Prostate gland (tissue), 2 donors: ENCODE measurements around the gene KCNIP2.

Experiments used
- POLR2A ChIP-seq: fragments of 450-650 bp; IDR thresholded peaks from one replicate; pipeline ENCODE4 v1.6.1; 2016; ENCODE audit warnings: antibody characterized with exemption, mild to moderate bottlenecking
- POLR2AphosphoS5 ChIP-seq: sonication (generic); formaldehyde crosslinking; IDR thresholded peaks from one replicate; pipeline ENCODE4 v1.6.1; 2017; ENCODE audit warnings: antibody characterized with exemption
- TF ChIP-seq, protein P1 (sequence below), 4 experiments: fragments of 200-600 bp in 2 of 4; fragments of 450-650 bp in 2 of 4; sonication (generic) in 2 of 4; IDR thresholded peaks; 1 replicate in 3 of 4; 2 replicates in 1 of 4; pipeline ENCODE4 v1.5.1; 2016 to 2019; ENCODE audit warnings: antibody characterized with exemption in 4 of 4, mild to moderate bottlenecking in 2 of 4, moderate library complexity in 2 of 4

DNA sequence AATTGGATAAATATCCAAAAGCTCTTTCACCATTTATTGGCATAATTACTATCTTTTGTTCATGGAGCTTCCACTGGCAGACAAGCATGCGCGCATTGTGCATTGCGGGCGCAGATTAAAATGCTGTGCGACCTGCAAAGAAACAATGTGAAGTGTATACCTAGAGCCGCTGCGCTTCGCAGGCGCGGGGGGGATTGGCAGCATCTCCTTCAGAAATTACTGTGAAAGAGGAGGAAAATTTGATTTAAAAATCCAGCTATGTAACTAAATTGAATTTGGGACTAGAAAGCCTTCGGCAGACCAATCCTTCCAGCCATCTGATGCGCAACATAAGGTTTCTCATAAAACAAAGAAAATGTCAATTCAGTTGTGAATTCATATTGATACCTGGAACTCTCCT lies 50.1 kb downstream of the KCNIP2 start:
- TF ChIP-seq, protein P1, sequence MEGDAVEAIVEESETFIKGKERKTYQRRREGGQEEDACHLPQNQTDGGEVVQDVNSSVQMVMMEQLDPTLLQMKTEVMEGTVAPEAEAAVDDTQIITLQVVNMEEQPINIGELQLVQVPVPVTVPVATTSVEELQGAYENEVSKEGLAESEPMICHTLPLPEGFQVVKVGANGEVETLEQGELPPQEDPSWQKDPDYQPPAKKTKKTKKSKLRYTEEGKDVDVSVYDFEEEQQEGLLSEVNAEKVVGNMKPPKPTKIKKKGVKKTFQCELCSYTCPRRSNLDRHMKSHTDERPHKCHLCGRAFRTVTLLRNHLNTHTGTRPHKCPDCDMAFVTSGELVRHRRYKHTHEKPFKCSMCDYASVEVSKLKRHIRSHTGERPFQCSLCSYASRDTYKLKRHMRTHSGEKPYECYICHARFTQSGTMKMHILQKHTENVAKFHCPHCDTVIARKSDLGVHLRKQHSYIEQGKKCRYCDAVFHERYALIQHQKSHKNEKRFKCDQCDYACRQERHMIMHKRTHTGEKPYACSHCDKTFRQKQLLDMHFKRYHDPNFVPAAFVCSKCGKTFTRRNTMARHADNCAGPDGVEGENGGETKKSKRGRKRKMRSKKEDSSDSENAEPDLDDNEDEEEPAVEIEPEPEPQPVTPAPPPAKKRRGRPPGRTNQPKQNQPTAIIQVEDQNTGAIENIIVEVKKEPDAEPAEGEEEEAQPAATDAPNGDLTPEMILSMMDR (IDR thresholded peaks at IDR 0.05): no peak
- no peak for TF ChIP-seq POLR2A
- no peak for TF ChIP-seq POLR2AphosphoS5
